Activated CD8-positive, alpha-beta memory T cell treated with anti-CD3 and anti-CD28 coated beads, Interleukin-2, amount 50 U/mL, for 4 hours (primary cell): ENCODE measurements around the gene PRDM7.
A peak's percentile ranks its signal among the peaks of the same experiment; 100 is the strongest.
"Not testable (repeated sequence)": the region's sequence is repeated elsewhere in the genome, so short reads cannot be mapped to it uniquely, and the experiment has no call there.

Source experiments
- DNase-seq: peaks from one replicate; pipeline ENCODE4 v3.0.0-alpha.2; 2020

The PRDM7 gene

GRCh38 chr16:90011508-90011819 lies 65.7 kb downstream of the PRDM7 start:
- no peak for DNase-seq

GRCh38 chr16:90010676-90011507 lies 66.2 kb downstream of the PRDM7 start:
- DNase-seq: no peak

GRCh38 chr16:90009172-90009899 lies 67.8 kb downstream of the PRDM7 start:
- no peak for DNase-seq

- peak; percentile 71 for DNase-seq
Observed at GRCh38 chr16:90008708-90009145, 68.4 kb downstream of the PRDM7 start.

- DNase-seq: not testable (repeated sequence)
Observed at GRCh38 chr16:90007635-90008234, 69.4 kb downstream of the PRDM7 start.

- no peak for DNase-seq
Observed at GRCh38 chr16:90007015-90007414, 70.1 kb downstream of the PRDM7 start.
